ENCODE measurements around the gene OMA1. TPM values are rescaled to one million over a fixed set of nuclear protein-coding genes. Genes with fewer than 3 reads are reported as not detected.

OMA1 gene
- total RNA-seq, 1 donor from 2014 or later, result 9.2 TPM

DNA sequence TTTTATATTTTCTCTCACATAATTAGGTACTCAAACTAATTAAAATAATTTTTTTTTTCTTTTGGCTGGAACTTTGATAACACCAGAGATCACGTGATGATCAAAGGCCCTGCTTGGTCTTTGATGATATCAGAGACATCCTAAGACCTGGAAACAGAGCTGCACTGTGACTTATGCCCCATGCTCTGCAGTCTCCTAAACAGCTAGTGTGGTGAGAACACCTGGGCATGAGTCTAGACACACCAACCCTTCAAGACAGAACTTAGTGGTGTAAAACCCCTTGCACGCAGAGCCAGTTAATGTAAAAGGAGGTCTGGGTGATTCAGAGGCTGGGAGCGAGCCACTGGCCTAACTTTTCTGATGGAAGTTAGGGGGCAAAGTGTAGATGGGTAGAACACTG lies 70.3 kb downstream of the OMA1 start:
- Mint-ChIP-seq H3K9me3 (ENCODE audit: unreplicated experiment) (no peaks in the 10 kb centered on the region), H3K27me3 (ENCODE audit: unreplicated experiment) (no peaks in the 10 kb centered on the region), H3K4me3 (ENCODE audit: unreplicated experiment) (no peak overlapping the region), H3K27ac (ENCODE audit: unreplicated experiment) (no peak overlapping the region), H3K4me1 (ENCODE audit: unreplicated experiment) (no peaks in the 10 kb centered on the region), H3K36me3 (ENCODE audit: unreplicated experiment) (peaks cover 7% of the 10 kb centered on the region)
- no peak for DNase-seq (ENCODE audit: extremely low spot score, unreplicated experiment)
- TF ChIP-seq, protein P1, sequence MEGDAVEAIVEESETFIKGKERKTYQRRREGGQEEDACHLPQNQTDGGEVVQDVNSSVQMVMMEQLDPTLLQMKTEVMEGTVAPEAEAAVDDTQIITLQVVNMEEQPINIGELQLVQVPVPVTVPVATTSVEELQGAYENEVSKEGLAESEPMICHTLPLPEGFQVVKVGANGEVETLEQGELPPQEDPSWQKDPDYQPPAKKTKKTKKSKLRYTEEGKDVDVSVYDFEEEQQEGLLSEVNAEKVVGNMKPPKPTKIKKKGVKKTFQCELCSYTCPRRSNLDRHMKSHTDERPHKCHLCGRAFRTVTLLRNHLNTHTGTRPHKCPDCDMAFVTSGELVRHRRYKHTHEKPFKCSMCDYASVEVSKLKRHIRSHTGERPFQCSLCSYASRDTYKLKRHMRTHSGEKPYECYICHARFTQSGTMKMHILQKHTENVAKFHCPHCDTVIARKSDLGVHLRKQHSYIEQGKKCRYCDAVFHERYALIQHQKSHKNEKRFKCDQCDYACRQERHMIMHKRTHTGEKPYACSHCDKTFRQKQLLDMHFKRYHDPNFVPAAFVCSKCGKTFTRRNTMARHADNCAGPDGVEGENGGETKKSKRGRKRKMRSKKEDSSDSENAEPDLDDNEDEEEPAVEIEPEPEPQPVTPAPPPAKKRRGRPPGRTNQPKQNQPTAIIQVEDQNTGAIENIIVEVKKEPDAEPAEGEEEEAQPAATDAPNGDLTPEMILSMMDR (IDR thresholded peaks at IDR 0.05), result no peak

DNA sequence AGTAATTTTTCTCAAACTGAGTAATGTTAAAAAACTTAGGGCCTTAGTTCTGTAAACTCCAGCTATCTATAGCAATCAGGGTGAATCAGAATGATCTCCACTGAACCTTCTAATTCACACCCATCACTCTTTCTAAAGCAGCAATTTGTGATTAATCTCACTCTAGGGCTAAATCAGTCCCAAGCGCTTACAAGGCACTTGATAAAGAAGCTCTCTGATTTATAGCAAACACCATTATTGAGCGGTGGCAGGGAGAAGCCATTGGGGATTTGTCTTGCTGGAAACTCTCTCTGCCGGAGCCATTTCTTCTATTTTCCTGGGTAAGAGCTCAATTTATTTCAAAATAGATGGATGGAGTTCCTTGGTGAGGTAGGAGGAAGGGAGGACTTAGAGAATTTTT lies 77.0 kb downstream of the OMA1 start:
- H3K4me3 Mint-ChIP-seq (ENCODE audit: unreplicated experiment), result no peak overlapping the region
- TF ChIP-seq, protein P1 (IDR thresholded peaks at IDR 0.05), result no peak
- no peak overlapping the region for H3K27ac Mint-ChIP-seq (ENCODE audit: unreplicated experiment)
- H3K27me3 Mint-ChIP-seq (ENCODE audit: unreplicated experiment), result peaks cover 2% of the 10 kb centered on the region
- no peaks in the 10 kb centered on the region for H3K36me3 Mint-ChIP-seq (ENCODE audit: unreplicated experiment)
- H3K4me1 Mint-ChIP-seq (ENCODE audit: unreplicated experiment), result no peaks in the 10 kb centered on the region
- no peak for DNase-seq (ENCODE audit: extremely low spot score, unreplicated experiment)
- no peaks in the 10 kb centered on the region for H3K9me3 Mint-ChIP-seq (ENCODE audit: unreplicated experiment)

DNA sequence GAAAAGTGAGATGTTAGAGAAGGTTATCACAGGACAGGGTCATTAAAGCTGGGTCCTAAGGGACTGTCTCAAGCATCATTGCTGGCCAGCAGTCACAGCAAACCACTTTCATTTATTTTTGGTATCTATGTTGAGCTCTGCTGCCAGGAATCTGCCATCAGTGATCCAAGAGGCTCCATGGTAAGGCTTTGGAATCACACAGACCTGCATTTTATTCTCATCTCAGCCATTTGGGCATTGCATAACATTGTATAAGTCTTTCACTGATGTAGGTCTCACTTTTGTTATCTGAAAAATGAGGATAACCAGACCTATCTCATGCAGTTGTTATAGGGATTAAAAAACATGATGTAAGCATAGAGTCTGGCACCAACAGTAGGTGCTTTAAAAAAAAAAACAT lies 77.5 kb downstream of the OMA1 start:
- no peak overlapping the region for H3K27ac Mint-ChIP-seq (ENCODE audit: unreplicated experiment)
- DNase-seq (ENCODE audit: extremely low spot score, unreplicated experiment), result no peak

DNA sequence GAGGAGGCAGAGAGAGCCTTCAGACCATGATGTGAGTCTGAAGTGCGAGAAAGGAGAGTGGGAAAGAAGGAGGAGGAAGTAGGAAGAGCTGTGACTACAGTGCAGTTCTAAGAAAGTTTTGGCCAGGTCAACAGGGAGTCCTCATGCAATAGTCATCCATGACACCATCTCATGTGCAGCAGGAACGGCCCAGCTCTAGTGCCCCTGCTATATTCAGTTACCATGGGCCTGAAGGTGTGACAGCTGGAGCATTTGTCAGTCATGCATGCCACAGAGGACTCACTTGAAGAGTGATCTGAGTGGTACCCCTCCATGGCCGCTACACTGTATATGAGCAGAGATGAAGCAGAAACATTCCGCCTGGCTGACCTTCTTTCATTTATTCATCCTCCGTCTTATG lies 77.9 kb downstream of the OMA1 start:
- Mint-ChIP-seq H3K27me3 (ENCODE audit: unreplicated experiment) (peaks cover 4% of the 10 kb centered on the region), H3K27ac (ENCODE audit: unreplicated experiment) (no peak overlapping the region), H3K4me1 (ENCODE audit: unreplicated experiment) (no peaks in the 10 kb centered on the region), H3K4me3 (ENCODE audit: unreplicated experiment) (no peak overlapping the region), H3K9me3 (ENCODE audit: unreplicated experiment) (no peaks in the 10 kb centered on the region), H3K36me3 (ENCODE audit: unreplicated experiment) (no peaks in the 10 kb centered on the region)
- TF ChIP-seq, protein P1 (IDR thresholded peaks at IDR 0.05), result no peak
- no peak for DNase-seq (ENCODE audit: extremely low spot score, unreplicated experiment)

More for the DNA sequence above, 77.5 kb downstream of the OMA1 start:
- Mint-ChIP-seq H3K4me3 (ENCODE audit: unreplicated experiment) (no peak overlapping the region), H3K9me3 (ENCODE audit: unreplicated experiment) (no peaks in the 10 kb centered on the region), H3K27me3 (ENCODE audit: unreplicated experiment) (peaks cover 2% of the 10 kb centered on the region), H3K4me1 (ENCODE audit: unreplicated experiment) (no peaks in the 10 kb centered on the region), H3K36me3 (ENCODE audit: unreplicated experiment) (no peaks in the 10 kb centered on the region)
- TF ChIP-seq, protein P1 (IDR thresholded peaks at IDR 0.05), result no peak

DNA sequence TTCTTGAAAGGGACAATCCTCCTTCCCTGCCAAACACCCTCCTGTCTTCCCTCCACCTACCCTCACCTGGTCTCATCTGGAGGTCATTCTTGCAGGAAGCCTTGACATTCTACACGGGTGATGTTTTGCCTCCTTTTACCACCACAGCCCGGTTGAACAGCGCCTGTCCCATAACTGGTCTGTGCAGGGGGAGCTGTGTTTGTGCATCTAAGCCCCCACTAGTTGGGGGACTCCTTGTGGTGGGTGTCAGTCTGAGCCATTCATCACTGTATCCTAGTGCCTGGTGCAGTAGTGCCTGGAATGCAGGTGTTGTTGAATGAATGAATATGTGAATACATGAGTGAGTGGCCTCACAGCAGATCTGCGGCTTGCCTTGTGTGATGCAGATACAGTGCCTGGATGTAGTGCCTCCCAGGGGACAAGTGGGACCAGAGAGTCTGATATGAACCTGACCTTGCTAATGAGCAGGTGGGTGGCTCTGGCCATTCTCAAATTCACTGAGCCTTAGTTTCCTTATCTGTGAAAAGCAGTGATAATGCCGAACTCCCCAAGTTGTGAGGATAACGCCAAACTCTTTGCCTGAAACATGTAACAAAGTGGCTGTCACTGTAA lies 79.8 kb downstream of the OMA1 start:
- DNase-seq (ENCODE audit: extremely low spot score, unreplicated experiment), result no peak
- Mint-ChIP-seq H3K9me3 (ENCODE audit: unreplicated experiment) (no peaks in the 10 kb centered on the region), H3K4me3 (ENCODE audit: unreplicated experiment) (no peak overlapping the region), H3K4me1 (ENCODE audit: unreplicated experiment) (no peaks in the 10 kb centered on the region), H3K27ac (ENCODE audit: unreplicated experiment) (no peak overlapping the region), H3K27me3 (ENCODE audit: unreplicated experiment) (peaks cover 4% of the 10 kb centered on the region), H3K36me3 (ENCODE audit: unreplicated experiment) (no peaks in the 10 kb centered on the region)
- TF ChIP-seq, protein P1 (IDR thresholded peaks at IDR 0.05), result no peak

Measured in osteocyte (in vitro differentiated cells).